ENCODE data around the gene MCM8.

The MCM8 gene

DNA sequence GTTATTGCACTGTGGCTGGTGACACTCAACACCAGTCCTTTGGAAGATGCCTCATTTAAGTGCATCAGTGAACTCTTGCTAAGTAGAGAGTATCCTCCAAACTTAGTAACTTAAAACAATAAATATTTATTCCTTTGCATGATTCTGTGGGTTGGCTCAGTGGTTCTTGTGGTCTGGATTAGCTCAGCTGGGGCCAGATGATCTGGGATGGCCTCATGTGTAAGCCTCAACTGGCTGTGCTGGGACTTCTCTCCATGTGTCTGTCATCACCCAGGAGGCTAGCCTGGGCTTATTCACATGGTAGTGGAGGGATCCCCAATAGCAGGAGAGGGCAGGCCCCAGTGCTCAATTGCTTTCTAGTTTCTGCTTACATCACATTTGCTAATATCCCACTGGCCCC lies 95.1 kb downstream of the MCM8 start:
- DNase-seq: no peak

DNA sequence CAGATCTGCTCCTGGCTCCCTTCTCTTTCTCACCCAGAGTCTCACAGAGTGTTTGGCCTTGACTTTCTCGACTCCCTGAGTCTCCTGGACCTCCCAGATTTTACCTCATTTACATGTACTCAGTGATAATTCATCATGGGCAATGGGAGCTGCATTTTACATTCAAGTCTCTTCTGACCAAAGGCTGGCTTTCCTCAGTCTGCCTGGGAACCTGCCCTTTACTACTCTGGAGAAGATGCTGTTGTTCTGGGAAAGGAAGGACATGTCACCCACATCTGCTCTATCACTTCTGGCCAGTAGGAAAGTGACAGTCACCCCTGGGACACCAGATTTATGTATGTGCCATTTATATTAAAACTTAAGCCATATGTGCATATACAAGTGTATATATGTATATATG lies 96.0 kb downstream of the MCM8 start:
- DNase-seq: no peak

DNA sequence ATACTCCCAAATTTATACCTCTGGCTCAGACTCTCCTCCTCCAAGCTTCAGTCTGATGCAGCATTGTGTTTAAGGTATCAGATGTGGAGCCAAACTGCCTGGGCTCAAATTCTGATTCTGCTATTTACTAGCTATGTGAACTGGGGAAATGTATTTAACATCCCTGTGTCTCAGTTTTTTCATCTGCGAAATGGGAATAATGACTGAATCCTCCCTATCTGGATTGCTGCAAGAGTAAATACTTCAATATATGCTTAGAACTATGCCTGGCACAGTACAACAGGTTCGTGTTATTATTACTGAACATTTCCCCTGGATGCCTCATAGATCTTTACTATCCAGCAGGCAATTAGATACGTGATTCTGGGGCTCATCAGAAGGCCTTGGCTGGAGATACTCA lies 97.9 kb downstream of the MCM8 start:
- DNase-seq: no peak
